ENCODE data around the gene SERPINB1.

Gene SERPINB1

DNA sequence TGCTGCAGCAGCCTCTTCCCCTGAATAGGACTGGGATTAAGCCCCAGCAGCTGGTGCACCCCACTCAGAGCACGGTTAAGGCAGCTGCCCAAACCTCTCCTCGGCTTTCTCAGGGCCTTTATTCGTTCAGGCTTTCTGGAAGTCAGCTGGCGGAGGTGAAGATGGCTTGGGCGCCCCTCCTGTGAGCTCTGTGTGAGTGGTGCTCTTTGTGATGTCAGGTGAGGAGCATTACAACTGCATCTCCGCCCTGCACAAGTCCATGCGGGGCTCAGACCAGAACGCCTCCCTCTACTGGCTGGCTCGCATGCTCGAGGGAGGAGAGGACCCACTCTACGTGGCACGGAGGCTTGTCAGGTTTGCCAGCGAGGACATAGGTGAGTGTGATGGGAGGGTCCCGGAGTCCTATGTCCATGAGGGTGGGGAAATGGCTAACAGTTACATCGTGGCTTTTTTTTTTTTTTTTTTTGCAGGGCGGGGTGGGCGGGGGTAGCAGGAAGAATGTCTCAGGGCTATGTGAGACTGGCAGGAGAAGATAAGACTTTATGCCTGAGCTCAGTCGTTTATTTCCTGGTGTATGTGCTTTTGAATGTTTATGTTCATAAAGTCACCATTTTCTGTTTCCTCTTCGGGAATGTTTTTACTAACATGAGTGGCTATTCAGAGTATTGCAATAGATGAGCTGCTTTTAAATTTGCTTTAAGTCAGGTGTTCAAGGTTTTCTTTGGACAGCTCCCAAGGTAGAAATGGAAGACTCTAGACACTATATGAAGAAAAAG lies 58.3 kb downstream of the SERPINB1 start:
- Mint-ChIP-seq H3K27me3 (no peaks in the 10 kb centered on the region), H3K36me3 (peaks cover 12% of the 10 kb centered on the region), H3K27ac (no peak overlapping the region), H3K9me3 (no peaks in the 10 kb centered on the region), H3K4me1 (peaks cover 25% of the 10 kb centered on the region), H3K4me3 (no peak overlapping the region)

DNA sequence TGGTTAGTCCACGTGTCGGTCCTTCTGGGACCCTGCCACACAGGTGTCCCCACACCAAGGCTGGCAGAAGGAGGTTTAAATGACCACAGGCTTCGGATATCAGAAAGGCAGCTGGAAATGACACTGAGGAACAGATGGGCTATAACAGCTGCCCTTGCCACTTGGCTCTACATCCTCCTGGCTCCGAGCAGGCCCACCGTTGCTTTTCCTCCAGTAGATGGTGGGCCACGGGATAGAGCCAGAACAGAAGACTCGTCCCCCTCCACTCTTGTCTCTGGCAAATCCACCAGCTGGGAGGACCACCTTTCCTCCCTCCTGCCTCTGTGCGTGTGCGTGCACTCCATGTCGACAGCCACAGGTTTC lies 58.9 kb downstream of the SERPINB1 start:
- Mint-ChIP-seq H3K27ac (no peak overlapping the region), H3K4me3 (no peak overlapping the region), H3K36me3 (peaks cover 12% of the 10 kb centered on the region), H3K27me3 (no peaks in the 10 kb centered on the region), H3K9me3 (no peaks in the 10 kb centered on the region), H3K4me1 (peaks cover 28% of the 10 kb centered on the region)

DNA sequence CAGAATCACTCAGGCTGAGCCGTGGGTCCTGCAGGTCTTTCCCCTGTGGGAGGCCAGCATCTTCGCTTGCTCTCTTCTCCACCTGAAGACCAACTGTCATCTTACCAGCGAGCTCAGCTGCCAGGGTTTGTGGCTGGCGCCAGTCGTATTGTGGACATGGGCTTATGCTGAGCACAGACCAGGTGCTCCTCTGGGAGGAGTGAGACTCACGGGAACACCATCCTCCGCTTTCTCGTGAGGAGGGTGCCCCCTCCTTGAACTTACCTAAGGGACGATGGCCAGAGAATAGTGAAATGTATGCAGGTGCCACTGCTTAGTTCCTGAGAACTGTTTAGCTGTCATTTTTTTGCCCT lies 59.3 kb downstream of the SERPINB1 start:
- no peak overlapping the region for H3K4me3 Mint-ChIP-seq
- H3K9me3 Mint-ChIP-seq = no peaks in the 10 kb centered on the region
- peaks cover 32% of the 10 kb centered on the region for H3K4me1 Mint-ChIP-seq
- H3K27me3 Mint-ChIP-seq = no peaks in the 10 kb centered on the region
- peaks cover 14% of the 10 kb centered on the region for H3K36me3 Mint-ChIP-seq
- H3K27ac Mint-ChIP-seq = no peak overlapping the region
